ENCODE data around the gene KCNK10.
"Not testable (repeated sequence)": the region's sequence is repeated elsewhere in the genome, so short reads cannot be mapped to it uniquely, and the experiment has no call there.

KCNK10 gene

DNA sequence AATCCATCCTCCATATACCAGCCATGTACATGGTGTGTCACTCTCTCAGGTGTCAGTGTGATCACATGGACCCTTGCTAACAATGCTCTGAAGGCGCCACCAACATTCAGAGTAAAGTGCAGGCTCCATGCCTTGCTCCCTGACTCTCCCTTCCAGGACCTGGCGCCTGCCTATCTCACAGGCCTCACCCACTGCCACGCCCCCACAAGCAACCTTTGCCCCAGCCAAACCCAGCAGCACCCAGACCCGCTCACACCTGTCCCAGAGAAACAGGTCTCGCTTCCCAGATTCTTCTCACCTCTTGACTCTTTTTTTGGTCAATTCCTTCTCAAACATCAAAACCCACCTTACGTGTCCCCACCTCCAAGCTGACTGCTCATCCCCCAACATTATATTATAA, 52.3 kb downstream of the KCNK10 start:
- DNase-seq, result no peak

DNA sequence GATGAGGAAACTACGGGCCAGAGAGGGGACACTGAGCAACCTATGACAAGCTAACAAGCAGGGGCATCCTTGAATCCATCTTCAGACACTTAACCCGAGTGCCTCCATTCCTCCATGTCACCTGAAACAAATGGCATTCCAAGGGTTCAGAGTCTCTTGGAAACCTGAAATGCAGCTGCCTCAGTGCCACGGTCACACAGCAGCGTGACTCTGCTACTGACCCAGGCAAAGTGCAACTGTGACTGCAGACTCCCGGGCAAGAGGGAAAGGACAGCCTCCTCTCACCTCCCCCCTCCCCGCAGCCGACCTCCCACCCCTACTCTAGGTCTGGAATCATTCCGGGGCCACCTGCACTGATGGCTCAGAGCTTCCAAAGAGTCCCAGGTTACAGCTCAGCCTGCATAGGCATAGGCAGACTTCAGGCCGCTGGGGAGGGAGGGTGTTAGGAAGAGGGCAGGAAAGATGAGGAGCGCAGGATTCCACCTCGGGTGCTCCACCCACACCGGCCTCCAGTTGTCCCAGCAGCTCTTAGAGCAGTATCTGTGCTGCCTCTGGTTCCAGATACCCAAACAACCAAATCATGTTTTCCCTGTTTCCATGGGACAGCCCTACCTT, 53.2 kb downstream of the KCNK10 start:
- DNase-seq, result no peak

DNA sequence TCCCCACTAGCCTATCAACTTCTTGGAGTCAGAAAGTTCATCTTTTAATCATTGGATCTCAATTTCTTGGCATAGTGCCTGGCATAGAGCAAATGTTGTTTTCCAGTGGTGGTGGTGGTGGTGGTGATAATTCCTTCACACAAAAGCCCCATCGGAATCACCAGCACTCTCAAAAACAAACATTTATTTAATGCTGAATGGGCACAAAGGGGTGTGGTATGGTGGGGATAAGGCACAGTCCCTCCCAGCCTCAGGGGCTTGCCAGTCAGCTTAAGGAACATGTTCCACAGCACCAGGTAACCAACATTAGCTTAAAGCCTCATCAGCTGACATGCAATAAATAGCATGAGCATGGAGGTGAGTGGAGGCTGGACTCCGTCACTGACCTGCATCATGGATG, 56.6 kb downstream of the KCNK10 start:
- DNase-seq, result no peak

DNA sequence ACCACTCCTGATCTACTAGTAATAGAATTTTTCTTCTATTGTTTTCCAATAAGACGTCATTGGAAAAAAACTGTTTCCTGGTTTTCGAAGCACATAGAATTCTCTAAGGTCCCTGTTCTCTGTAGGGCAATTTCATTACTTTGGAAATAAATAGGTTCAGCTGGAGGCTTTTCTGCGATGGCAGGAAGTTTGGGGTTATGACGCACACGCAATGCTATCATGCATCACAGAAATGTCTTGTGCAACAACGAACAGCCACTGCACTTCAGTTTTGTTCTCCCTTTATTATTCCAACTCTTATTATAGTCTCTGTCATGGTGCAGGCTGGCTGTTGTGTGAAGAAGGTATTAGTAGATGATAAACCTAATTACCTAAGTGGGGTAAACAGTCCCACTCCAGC, 59.0 kb downstream of the KCNK10 start:
- no peak for DNase-seq

DNA sequence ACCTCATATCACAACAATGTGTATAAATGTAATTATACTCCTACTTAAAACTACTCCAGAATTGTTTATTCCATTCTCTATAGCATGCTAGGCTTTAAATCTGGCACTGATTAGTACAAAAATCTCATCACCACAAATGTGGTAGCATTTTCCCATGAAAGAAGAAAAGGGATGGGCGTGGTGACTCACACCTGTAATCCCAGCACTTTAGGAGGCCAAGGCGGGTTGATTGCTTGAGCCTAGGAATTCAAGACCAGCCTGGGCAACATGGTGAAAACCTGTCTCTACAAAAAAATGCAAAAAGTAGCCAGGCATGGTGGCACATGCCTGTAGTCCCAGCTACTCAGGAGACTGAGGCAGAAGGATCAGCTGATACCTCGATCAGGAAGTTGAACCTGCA, 61.8 kb downstream of the KCNK10 start:
- DNase-seq, result not testable (repeated sequence)

- DNase-seq, result no peak
Observed at GRCh38 chr14:88258021-88258420, 65.0 kb downstream of the KCNK10 start.

DNA sequence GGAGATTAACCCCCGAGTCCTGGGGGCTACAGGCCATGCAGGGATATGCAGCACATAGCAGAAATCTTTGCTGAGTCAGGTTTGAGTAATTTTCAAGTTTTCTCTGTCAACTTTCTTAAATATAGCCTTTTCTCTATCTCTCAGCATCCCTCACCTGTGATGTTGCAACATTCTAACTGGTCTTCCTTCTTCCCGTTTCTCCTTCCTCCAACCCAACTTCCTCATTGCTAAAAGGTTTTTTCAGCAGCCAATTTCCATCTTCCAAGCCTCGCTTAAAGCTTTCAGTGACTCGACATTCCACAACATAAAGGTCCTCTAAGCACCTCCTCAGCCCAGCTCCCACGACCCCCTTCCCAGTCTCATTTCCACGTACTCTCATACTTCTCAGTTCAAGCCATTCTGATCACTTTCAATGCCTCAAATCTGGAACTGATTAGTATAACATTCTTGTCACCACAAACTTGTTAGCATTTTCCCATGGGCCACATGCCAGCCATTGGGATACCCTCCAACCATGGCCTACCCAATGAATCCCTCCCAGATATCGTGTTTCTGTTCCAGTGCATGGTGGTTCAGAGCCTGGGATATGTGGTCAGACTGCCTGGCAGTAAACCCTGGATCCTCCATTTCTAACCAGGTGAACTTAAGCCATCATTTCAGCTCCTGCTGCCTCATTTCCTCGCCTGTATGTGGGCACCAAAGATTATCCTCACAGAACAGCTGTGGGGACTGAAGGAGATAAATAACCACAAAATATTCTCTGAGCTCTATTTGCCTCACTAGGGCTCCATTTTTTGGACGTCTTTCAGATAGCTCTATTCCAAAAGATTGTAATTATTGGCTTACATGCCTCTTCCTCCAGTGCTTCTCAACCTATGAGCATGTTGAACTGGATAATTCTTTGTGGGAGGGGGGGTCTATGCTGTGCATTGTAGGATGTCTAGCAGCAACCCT, 65.8 kb downstream of the KCNK10 start:
- no peak for DNase-seq

- DNase-seq, result no peak
Observed at GRCh38 chr14:88255798-88256197, 67.3 kb downstream of the KCNK10 start.

DNA sequence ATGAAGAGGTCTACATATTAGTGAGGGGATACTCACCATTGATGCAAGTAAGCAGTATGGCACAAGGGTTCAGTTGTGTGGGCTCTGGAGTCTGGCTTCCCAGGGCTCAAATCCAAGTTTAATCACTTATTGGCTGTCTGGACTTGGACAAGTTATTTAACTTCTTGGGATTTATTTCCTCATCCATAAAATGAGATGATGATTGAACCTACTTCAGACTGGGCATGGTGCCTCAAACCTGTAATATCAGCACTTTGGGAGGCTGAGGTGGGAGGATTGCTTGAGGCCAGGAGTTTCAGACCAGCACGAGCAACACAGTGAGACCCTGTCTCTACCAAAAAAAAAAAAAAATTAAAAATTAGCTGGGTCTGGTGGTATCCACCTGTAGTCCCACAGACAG, 67.9 kb downstream of the KCNK10 start:
- no peak for DNase-seq

DNA sequence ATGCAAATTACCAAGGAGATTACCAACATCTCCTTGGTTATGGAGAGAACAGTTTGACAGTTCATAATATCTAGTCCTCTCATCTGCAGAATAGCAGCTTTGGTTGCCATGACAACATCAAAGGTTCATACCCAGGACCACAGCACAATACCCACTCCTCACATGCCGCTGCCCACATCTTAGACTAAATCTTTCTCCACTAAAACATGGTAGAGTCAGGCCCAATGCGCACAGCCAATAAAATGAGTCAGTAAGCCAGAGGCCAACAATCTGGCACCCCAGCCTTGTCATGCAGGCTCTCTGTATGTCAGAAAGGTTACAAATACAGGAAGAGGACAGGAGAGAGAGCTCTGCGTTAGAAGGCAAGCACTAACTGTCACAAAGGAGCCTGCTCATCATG, 70.6 kb downstream of the KCNK10 start:
- DNase-seq, result peak in 1 of 56 donors; percentile 5

DNA sequence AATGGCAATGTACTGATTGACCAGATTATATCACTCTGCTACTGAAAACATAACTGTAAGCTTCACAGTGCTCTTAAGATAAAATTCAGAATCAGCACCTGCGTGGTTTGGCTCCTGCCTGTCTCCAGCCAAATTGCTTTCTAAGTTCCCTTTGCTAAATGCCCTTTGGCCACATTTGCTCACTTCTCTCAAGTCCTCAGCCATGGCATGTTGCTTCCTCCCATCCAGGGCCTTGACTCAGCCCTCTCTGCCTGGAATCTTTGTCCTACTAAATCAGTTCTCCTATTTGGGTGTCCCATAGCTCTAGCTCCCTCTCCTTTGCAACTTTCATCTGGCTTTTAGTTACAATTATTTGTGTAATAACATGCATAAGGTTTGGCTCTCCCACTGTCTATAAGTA, 71.4 kb downstream of the KCNK10 start:
- DNase-seq, result no peak

DNA sequence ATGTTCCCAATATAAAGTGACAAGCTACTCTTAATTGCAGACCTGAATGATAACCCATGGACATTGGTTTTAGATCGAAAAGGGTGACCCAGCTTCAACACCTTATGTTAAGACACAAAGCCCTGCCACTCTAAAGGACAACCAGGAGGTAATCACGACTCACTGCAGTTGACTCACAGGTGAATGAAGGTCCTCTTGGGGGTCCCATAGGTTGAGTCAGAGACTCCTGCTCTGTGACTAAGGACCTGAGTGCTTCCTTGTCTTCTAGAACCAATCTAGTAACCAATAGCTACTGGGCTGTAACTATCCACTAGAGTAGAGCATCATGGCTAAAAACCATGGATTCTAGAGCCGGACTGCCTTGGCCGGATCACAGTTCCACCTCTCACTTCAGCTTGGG, 73.8 kb downstream of the KCNK10 start:
- no peak for DNase-seq

DNA sequence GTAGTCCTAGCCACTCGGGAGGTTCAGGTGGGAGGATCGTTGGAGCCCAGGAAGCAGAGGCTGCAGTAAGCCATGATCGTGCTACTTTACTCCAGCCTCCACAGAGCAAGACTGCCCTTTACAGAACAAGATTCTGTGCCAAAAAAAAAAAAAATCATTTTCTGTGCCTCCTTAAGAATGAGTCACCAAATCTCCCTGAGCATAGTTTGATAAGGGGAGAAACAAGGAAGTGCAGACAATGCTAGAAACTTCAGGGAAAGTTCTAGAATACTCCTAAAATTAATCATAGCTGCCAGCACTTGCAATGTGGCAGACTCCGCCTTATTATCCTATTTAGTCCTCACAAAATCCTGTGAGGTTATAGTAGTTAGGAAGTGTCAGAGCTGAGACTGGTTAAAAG, 74.5 kb downstream of the KCNK10 start:
- no peak for DNase-seq

GRCh38 chr14:88247228-88247627, 75.8 kb downstream of the KCNK10 start:
- no peak for DNase-seq

GRCh38 chr14:88245321-88245720, 77.7 kb downstream of the KCNK10 start:
- no peak for DNase-seq

DNA sequence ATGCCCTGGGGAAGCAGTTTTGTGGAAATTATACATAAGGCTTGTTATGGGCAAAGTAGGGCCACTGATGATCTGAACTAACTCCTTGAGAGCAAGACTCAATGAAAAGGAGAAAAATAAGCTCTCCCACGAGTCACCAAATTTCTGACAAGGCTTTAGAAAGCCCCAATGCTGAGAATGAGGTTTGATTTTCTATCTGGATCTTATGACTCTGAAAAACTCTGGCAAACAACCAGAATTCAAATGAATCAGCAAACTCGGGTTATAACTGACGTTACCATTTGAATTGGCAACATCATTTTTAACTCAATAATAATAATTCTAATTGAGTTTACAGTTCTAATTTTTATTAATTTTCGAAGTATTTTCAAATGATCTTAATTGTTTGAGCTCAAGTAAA, 79.1 kb downstream of the KCNK10 start:
- no peak for DNase-seq

DNA sequence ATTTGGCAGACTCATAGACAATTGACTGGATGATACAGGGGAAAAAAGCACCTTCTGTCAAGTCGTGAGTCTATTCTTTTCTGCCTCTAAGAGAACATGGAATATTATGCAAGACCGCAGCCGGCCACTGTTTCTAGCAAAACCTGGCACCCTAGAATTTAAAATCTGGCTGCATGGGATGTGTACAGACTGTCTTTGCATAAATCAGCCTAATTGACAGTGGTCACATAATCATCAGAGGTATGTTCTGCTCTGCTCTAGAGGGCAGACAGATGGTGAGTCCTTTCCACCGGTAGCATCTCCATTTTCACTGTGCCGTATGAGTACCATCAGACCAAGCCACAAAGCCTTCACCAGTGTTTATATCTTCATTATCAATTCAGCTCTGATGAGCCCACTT, 80.6 kb downstream of the KCNK10 start:
- no peak for DNase-seq

DNA sequence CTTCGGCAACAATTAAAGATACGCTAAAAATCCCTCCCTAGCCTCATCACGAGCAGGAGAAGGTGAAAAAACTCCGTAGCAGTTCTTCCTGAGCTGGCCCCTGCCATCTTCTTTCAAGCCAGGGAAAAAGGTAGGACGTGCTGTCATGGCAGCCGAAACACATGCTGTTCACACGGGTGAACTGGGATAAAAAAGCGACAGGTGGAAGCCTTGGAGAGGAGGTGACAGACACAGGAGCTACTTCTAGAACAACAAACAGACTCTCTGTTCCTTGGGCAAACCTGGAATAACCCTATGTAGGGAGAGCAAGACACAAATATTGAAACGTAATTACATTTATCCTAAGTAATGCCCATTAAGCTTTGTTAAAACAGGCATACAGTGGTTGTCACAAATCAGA, 81.3 kb downstream of the KCNK10 start:
- DNase-seq, result no peak

DNA sequence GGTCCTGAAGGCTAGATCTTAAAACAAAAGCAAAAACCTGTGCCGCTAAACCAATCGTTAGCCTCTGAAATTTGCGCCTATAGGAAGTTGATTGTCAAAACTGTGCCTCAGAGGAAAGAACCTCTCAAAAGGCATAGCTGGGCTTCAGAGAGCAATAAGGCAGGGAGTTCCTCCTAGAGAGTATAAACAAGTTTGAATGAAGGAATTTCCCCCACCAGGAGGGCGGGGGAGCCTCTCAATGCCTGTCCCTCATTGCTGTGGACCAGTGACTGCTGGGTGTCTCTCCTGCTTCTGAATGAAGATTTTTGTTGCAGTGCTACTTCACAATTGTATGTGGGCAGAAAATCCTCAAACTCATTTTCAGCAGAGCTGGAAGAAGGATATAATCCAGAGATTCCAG, 88.6 kb downstream of the KCNK10 start:
- no peak for DNase-seq

DNA sequence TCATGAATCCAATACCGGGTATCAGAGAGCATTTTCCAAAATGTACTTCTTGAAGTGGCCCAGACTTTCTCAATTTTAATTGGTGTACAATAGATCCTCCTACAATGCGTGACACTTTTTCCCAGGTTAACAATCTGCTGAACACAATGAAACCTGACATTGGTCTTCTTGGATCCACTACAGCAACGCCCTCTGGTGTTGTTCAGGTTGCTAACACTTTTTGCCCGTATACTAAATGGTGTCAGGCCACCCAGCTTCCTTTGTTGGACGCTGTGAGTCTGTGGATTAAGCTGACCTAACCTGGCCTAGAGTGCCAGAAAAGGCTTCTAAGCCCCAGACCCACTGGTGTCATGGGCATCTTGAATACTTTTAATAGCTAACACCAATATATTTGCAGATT, 89.2 kb downstream of the KCNK10 start:
- no peak for DNase-seq

- no peak for DNase-seq
Observed at GRCh38 chr14:88232771-88233170, 90.3 kb downstream of the KCNK10 start.

DNA sequence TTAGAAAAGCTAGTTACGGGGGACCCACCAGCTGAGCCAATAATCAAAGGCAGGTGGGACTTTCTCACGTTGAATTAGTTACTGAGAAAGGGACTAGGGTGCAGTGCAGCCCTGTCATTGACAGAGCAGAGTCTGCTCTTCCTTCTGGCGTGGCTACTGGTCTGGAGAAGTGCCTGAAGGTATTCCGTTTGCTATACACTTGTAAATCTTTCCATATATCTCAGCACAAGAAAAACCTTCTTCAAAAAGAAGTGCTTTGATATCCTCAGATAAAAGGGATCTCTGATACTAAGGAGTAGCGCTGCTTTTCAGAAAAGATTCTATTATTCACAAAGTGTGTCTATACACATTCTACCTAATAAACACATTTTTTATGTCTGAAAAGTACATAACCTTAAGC, 91.5 kb downstream of the KCNK10 start:
- DNase-seq, result no peak

- DNase-seq, result no peak
Observed at GRCh38 chr14:88229428-88229827, 93.6 kb downstream of the KCNK10 start.

All from amygdala (tissue), 56 donors.